Calu3 (cell line): ENCODE measurements around the gene PWWP2B. TPM values are rescaled to one million over a fixed set of nuclear protein-coding genes. Genes with fewer than 3 reads are reported as not detected.

ENCODE experiments used
- BruUV-seq: library from RNA; stranded (reverse); fragments of 400-500 nt; replicated peaks from 2 replicates; lab custom pipeline; 2021; lab: Mats Ljungman, UMichigan
- CTCF ChIA-PET: fragments of 300-600 bp; sonication (Branson Sonifier 250); formaldehyde crosslinking; loops from one replicate; lab custom pipeline; 2022; ENCODE audit warnings: antibody characterized with exemption; lab: Charles Lee
- DNase-seq: peaks from one replicate; pipeline ENCODE4 v3.0.0; 2022
- H3K27ac Mint-ChIP-seq: one replicate; pipeline ENCODE4 v1.8.0; 2022; ENCODE audit warnings: mixed read lengths; ENCODE audit not compliant: unreplicated experiment
- H3K27me3 Mint-ChIP-seq: one replicate; pipeline ENCODE4 v1.8.0; 2022; ENCODE audit warnings: mixed read lengths; ENCODE audit not compliant: unreplicated experiment
- H3K36me3 Mint-ChIP-seq: one replicate; pipeline ENCODE4 v1.8.0; 2022; ENCODE audit warnings: mild to moderate bottlenecking, moderate library complexity, mixed read lengths; ENCODE audit not compliant: insufficient read depth, unreplicated experiment
- H3K4me1 Mint-ChIP-seq: one replicate; pipeline ENCODE4 v1.8.0; 2022; ENCODE audit warnings: mild to moderate bottlenecking, low read depth, mixed read lengths; ENCODE audit not compliant: unreplicated experiment
- H3K4me3 Mint-ChIP-seq: one replicate; pipeline ENCODE4 v1.8.0; 2022; ENCODE audit warnings: mild to moderate bottlenecking, low read depth, moderate library complexity, mixed read lengths; ENCODE audit not compliant: unreplicated experiment
- H3K9me3 Mint-ChIP-seq: one replicate; pipeline ENCODE4 v1.8.0; 2022; ENCODE audit warnings: low read depth, mixed read lengths; ENCODE audit not compliant: unreplicated experiment
- CTCF ChIP-seq: fragments of 200-600 bp; IDR thresholded peaks from one replicate; pipeline ENCODE4 v1.8.0; 2022; ENCODE audit warnings: antibody characterized with exemption; ENCODE audit not compliant: unreplicated experiment
- intact Hi-C: fragments of 100-400 bp; cut with micrococcal nuclease; formaldehyde crosslinking; loops from one replicate; pipeline ENCODE4 v1.10.0; 2022; ENCODE audit not compliant: unreplicated experiment
- total RNA-seq: library from RNA; stranded (reverse); gene quantifications from 2 replicates; pipeline ENCODE4 v1.2.3, GENCODE V29; 2022

The PWWP2B gene
- total RNA-seq, 1 experiment from 2014 or later: 12.9 TPM

GRCh38 chr10:132454296-132455198 is 57.5 kb downstream of the PWWP2B start:
- CTCF ChIA-PET: no interaction called here
- intact Hi-C loops: no loop called here
- no peak for DNase-seq
- Mint-ChIP-seq H3K27ac (no peak overlapping the region), H3K27me3 (no peaks in the 10 kb centered on the region), H3K36me3 (peaks cover 4% of the 10 kb centered on the region), H3K4me1 (peaks cover 8% of the 10 kb centered on the region), H3K4me3 (no peak overlapping the region), H3K9me3 (no peaks in the 10 kb centered on the region)
- BruUV-seq: no TSS peak
- no peak for TF ChIP-seq CTCF

- TF ChIP-seq CTCF: no peak
- intact Hi-C loops: no loop called here
- DNase-seq: no peak
- Mint-ChIP-seq H3K4me1 (peaks cover 8% of the 10 kb centered on the region), H3K4me3 (no peak overlapping the region), H3K27ac (no peak overlapping the region), H3K36me3 (peaks cover 4% of the 10 kb centered on the region), H3K27me3 (no peaks in the 10 kb centered on the region), H3K9me3 (no peaks in the 10 kb centered on the region)
- CTCF ChIA-PET: interaction anchor here (0.6 kb wide), 1 partner anchor 69 kb away, joined by 3 read pairs; no protein-coding TSS in a partner anchor
- BruUV-seq: no TSS peak
Measured at GRCh38 chr10:132455441-132455971, 58.5 kb downstream of the PWWP2B start.

GRCh38 chr10:132455986-132456847 is 59.2 kb downstream of the PWWP2B start:
- H3K4me3 Mint-ChIP-seq: no peak overlapping the region
- no peak for TF ChIP-seq CTCF
- H3K36me3 Mint-ChIP-seq: peaks cover 4% of the 10 kb centered on the region
- H3K9me3 Mint-ChIP-seq: no peaks in the 10 kb centered on the region
- no peaks in the 10 kb centered on the region for H3K27me3 Mint-ChIP-seq
- H3K27ac Mint-ChIP-seq: no peak overlapping the region
- BruUV-seq: no TSS peak
- H3K4me1 Mint-ChIP-seq: peaks cover 8% of the 10 kb centered on the region
- DNase-seq: no peak
- CTCF ChIA-PET: interaction anchor here (0.6 kb wide), 1 partner anchor 70 kb away, joined by 3 read pairs; no protein-coding TSS in a partner anchor
- intact Hi-C loops: no loop called here

- CTCF ChIA-PET: no interaction called here
Measured at GRCh38 chr10:132456881-132457280, 59.9 kb downstream of the PWWP2B start.

More at GRCh38 chr10:132456881-132457280, 59.9 kb downstream of the PWWP2B start:
- Mint-ChIP-seq H3K4me1 (peaks cover 2% of the 10 kb centered on the region), H3K27me3 (no peaks in the 10 kb centered on the region), H3K27ac (no peak overlapping the region), H3K9me3 (no peaks in the 10 kb centered on the region), H3K4me3 (no peak overlapping the region), H3K36me3 (peaks cover 4% of the 10 kb centered on the region)
- TF ChIP-seq CTCF: no peak
- DNase-seq: no peak
- no TSS peak for BruUV-seq
- intact Hi-C loops: no loop called here
